Measurements from ENCODE around the gene PLEKHG5. TPM values are rescaled to one million over a fixed set of nuclear protein-coding genes. Genes with fewer than 3 reads are reported as not detected.

Gene PLEKHG5
- polyA plus RNA-seq, 1 experiment: 4.2 TPM

- TF ChIP-seq, protein P1, sequence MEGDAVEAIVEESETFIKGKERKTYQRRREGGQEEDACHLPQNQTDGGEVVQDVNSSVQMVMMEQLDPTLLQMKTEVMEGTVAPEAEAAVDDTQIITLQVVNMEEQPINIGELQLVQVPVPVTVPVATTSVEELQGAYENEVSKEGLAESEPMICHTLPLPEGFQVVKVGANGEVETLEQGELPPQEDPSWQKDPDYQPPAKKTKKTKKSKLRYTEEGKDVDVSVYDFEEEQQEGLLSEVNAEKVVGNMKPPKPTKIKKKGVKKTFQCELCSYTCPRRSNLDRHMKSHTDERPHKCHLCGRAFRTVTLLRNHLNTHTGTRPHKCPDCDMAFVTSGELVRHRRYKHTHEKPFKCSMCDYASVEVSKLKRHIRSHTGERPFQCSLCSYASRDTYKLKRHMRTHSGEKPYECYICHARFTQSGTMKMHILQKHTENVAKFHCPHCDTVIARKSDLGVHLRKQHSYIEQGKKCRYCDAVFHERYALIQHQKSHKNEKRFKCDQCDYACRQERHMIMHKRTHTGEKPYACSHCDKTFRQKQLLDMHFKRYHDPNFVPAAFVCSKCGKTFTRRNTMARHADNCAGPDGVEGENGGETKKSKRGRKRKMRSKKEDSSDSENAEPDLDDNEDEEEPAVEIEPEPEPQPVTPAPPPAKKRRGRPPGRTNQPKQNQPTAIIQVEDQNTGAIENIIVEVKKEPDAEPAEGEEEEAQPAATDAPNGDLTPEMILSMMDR (IDR thresholded peaks at IDR 0.05; ENCODE audit: low read depth, low read length): no peak
- ChIA-PET CTCF (interaction anchor here (0.6 to 3.5 kb wide), 30 partner anchors 9 to 157 kb away, joined by 3 to 21 read pairs (median 4); partner anchors contain the start of genes NOL9 and TAS1R1), POLR2A (interaction anchor here (0.6 to 0.9 kb wide), 2 partner anchors 51 to 52 kb away, joined by 3 to 4 read pairs; no protein-coding TSS in a partner anchor)
- Histone ChIP-seq H3K27me3 (ENCODE audit: control insufficient read depth, insufficient read depth, low read length) (no peaks in the 10 kb centered on the region), H3K27ac (ENCODE audit: low read depth, low read length) (no peak overlapping the region), H3K4me3 (ENCODE audit: low read depth, low read length) (no peak overlapping the region), H3K9me3 (ENCODE audit: control insufficient read depth, insufficient read depth, low read length) (no peaks in the 10 kb centered on the region; the same call in 1 of the 2 replicates)
- DNase-seq (ENCODE audit: low read depth, low spot score): no peak
Measured at GRCh38 chr1:6488602-6489382, 2.7 kb downstream of the PLEKHG5 start.

GRCh38 chr1:6487804-6488484 is 3.5 kb downstream of the PLEKHG5 start:
- Histone ChIP-seq H3K4me3 (ENCODE audit: low read depth, low read length) (no peak overlapping the region), H3K27ac (ENCODE audit: low read depth, low read length) (no peak overlapping the region), H3K27me3 (ENCODE audit: control insufficient read depth, insufficient read depth, low read length) (no peaks in the 10 kb centered on the region), H3K9me3 (ENCODE audit: control insufficient read depth, insufficient read depth, low read length) (no peaks in the 10 kb centered on the region; the same call in 1 of the 2 replicates)
- no peak for DNase-seq (ENCODE audit: low read depth, low spot score)
- TF ChIP-seq, protein P1 (IDR thresholded peaks at IDR 0.05; ENCODE audit: low read depth, low read length): no peak
- POLR2A ChIA-PET: no interaction called here
- CTCF ChIA-PET: interaction anchor here (0.6 to 3.5 kb wide), 9 partner anchors 8 to 159 kb away, joined by 3 to 21 read pairs (median 4); partner anchors contain the start of gene NOL9

- POLR2A ChIA-PET: interaction anchor here (0.6 kb wide), 1 partner anchor 22 kb away, joined by 4 read pairs; no protein-coding TSS in a partner anchor
- H3K27ac ChIP-seq (ENCODE audit: low read depth, low read length): peak overlapping the region; percentile 21
- H3K4me3 ChIP-seq (ENCODE audit: low read depth, low read length): peak overlapping the region; percentile 7; the same call in 1 of the 2 replicates
Measured at GRCh38 chr1:6486433-6487011, 4.9 kb downstream of the PLEKHG5 start.

GRCh38 chr1:6485168-6486101 is 6.0 kb downstream of the PLEKHG5 start:
- ChIA-PET CTCF (interaction anchor here (0.6 to 3.5 kb wide), 20 partner anchors 8 to 332 kb away, joined by 3 to 25 read pairs (median 5); partner anchors contain the start of genes NOL9 and TAS1R1), POLR2A (no interaction called here)

More at GRCh38 chr1:6486433-6487011, 4.9 kb downstream of the PLEKHG5 start:
- peak; percentile 53 for DNase-seq (ENCODE audit: low read depth, low spot score)
- Histone ChIP-seq H3K27me3 (ENCODE audit: control insufficient read depth, insufficient read depth, low read length) (no peaks in the 10 kb centered on the region), H3K9me3 (ENCODE audit: control insufficient read depth, insufficient read depth, low read length) (no peaks in the 10 kb centered on the region; the same call in 1 of the 2 replicates)
- TF ChIP-seq, protein P1 (IDR thresholded peaks at IDR 0.05; ENCODE audit: low read depth, low read length): peak; percentile 93
- CTCF ChIA-PET: interaction anchor here (0.6 to 3.5 kb wide), 21 partner anchors 9 to 331 kb away, joined by 3 to 25 read pairs (median 5); partner anchors contain the start of genes NOL9 and TAS1R1

More at GRCh38 chr1:6485168-6486101, 6.0 kb downstream of the PLEKHG5 start:
- no peak overlapping the region for H3K27ac ChIP-seq (ENCODE audit: low read depth, low read length)
- no peaks in the 10 kb centered on the region for H3K27me3 ChIP-seq (ENCODE audit: control insufficient read depth, insufficient read depth, low read length)
- TF ChIP-seq, protein P1 (IDR thresholded peaks at IDR 0.05; ENCODE audit: low read depth, low read length): peak; percentile 30
- peak overlapping the region; percentile 63 for H3K4me3 ChIP-seq (ENCODE audit: low read depth, low read length)
- H3K9me3 ChIP-seq (ENCODE audit: control insufficient read depth, insufficient read depth, low read length): no peaks in the 10 kb centered on the region; the same call in 1 of the 2 replicates
- no peak for DNase-seq (ENCODE audit: low read depth, low spot score)
